Lung (tissue), 12 donors: ENCODE measurements around the gene PPP1R1C. TPM values are rescaled to one million over a fixed set of nuclear protein-coding genes. Genes with fewer than 3 reads are reported as not detected.

ENCODE experiments used
- ATAC-seq: fragments of 200-7000 bp; cut with Tn5 transposase; one replicate; pipeline ENCODE4 v1.9.1; 2020; ENCODE audit warnings: moderate number of reproducible peaks; ENCODE audit not compliant: insufficient read depth, low FRiP score
- DNase-seq, 3 donors: peaks; one replicate each; pipeline ENCODE4 v3.0.0-alpha.2; 2013 to 2017
- H3K27ac ChIP-seq, 2 donors: one replicate each; pipeline ENCODE4 v1.5.1; 2013; ENCODE audit warnings: mild to moderate bottlenecking in 2 of 2, moderate library complexity in 2 of 2, control low read depth in 1 of 2, inconsistent platforms in 1 of 2, low read depth in 1 of 2, low read length in 1 of 2
- H3K27me3 ChIP-seq, 3 donors: one replicate each; pipeline ENCODE4 v1.5.1; 2013; ENCODE audit warnings: low read length in 2 of 3; ENCODE audit not compliant: control insufficient read depth in 3 of 3, insufficient read depth in 3 of 3
- H3K36me3 ChIP-seq, 4 donors: one replicate each; pipeline ENCODE4 v1.5.1; 2013; ENCODE audit warnings: low read length in 4 of 4, mild to moderate bottlenecking in 1 of 4, moderate library complexity in 1 of 4; ENCODE audit not compliant: control insufficient read depth in 4 of 4, insufficient read depth in 4 of 4
- H3K4me1 ChIP-seq, 5 donors: one replicate each; pipeline ENCODE4 v1.5.1; 2013; ENCODE audit warnings: low read length in 5 of 5, mild to moderate bottlenecking in 2 of 5, moderate library complexity in 1 of 5; ENCODE audit not compliant: control insufficient read depth in 5 of 5, insufficient read depth in 5 of 5
- H3K4me3 ChIP-seq: one replicate; pipeline ENCODE4 v1.5.1; 2013; ENCODE audit warnings: mild to moderate bottlenecking, control low read depth, moderate library complexity
- H3K9ac ChIP-seq, 2 donors: one replicate each; pipeline ENCODE4 v1.5.1; 2013; ENCODE audit warnings: low read length in 2 of 2, control low read depth in 1 of 2; ENCODE audit not compliant: insufficient read depth in 1 of 2
- H3K9me3 ChIP-seq, 4 donors: one replicate each; pipeline ENCODE4 v1.5.1; 2013; ENCODE audit warnings: low read length in 3 of 4, mild to moderate bottlenecking in 1 of 4, moderate library complexity in 1 of 4; ENCODE audit not compliant: control insufficient read depth in 4 of 4, insufficient read depth in 3 of 4
- WGBS, 2 donors: extraction: QIAGEN DNeasy Blood & Tissue Kit; methylation state at CpG; one replicate each; pipeline ENCODE4 v1.1.7; 2013; 5-methylcytosine and 5-hydroxymethylcytosine counted together
- polyA plus RNA-seq, 2 donors: library from polyadenylated mRNA; stranded (reverse); fragments of 200-250 nt; gene quantifications; one replicate each; pipeline ENCODE4 v1.2.1, GENCODE V29; 2013
- total RNA-seq, 2 donors: library from RNA; depleted of rRNA in 1 of 2; stranded (reverse); fragments of >200 nt in 1 of 2; gene quantifications; one replicate each; pipeline ENCODE4 v1.2.1, GENCODE V29; 2014 to 2021
- TF ChIP-seq, protein P1 (sequence below): IDR thresholded peaks from 2 replicates; pipeline ENCODE4 v1.5.1; 2012; ENCODE audit warnings: mild to moderate bottlenecking; ENCODE audit errors: control extremely low read depth, extremely low read depth
- donor health status: control.
- donor health status: control.
- donor health status: Bipolar disorder and iron deficiency.
- donor health status: healthy.
- donor health status: DM: yes; HTN: yes; CAD: no.

The PPP1R1C gene
- total and polyA plus RNA-seq, 4 donors: 1.2 to 6.3 (median 4.5) TPM

DNA sequence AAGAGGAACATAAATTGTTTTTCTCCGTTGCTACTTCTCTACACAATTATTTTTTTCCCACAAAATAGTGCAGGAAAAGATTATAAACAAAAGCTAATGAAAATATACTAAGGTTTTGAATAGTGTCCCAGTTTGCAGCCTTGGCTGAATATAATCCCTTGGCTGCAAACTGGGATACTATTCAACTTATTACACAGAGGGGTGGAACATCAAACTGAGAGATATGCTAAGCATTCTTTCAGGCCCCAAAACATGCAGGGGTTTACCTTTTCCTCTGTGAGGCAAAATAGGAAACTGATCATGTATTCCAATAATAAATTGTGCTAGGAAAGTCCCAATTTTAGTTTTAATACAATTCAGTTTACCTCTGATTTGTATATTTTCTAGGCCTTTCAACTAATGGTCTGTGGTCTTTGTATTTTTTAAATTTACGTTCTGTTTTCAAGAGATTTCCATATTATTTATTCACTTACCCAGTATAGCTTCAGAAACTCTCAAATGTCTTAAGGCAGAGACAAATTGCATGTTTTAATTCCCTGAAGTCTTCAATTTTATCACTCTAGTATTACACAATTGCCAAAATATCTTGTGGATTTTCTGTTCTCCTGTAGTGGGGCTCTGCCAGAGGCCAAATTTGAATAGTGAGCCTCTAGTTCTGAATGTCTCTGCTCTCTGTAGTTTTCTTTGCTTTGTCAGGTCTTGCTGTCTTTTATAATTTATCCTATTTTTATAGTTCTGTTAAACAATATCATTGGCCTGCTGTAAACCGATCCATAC, 63.9 kb downstream of the PPP1R1C start:
- H3K27ac ChIP-seq: no peak overlapping the region
- H3K36me3 ChIP-seq: no peaks in the 10 kb centered on the region
- H3K4me1 ChIP-seq: no peaks in the 10 kb centered on the region
- no peaks in the 10 kb centered on the region for H3K27me3 ChIP-seq
- H3K9ac ChIP-seq: no peak overlapping the region
- no peak overlapping the region for H3K4me3 ChIP-seq
- 72 to 76% methylated on average over 3 of the region's 3 CpGs for WGBS, 2 donors
- TF ChIP-seq, protein P1, sequence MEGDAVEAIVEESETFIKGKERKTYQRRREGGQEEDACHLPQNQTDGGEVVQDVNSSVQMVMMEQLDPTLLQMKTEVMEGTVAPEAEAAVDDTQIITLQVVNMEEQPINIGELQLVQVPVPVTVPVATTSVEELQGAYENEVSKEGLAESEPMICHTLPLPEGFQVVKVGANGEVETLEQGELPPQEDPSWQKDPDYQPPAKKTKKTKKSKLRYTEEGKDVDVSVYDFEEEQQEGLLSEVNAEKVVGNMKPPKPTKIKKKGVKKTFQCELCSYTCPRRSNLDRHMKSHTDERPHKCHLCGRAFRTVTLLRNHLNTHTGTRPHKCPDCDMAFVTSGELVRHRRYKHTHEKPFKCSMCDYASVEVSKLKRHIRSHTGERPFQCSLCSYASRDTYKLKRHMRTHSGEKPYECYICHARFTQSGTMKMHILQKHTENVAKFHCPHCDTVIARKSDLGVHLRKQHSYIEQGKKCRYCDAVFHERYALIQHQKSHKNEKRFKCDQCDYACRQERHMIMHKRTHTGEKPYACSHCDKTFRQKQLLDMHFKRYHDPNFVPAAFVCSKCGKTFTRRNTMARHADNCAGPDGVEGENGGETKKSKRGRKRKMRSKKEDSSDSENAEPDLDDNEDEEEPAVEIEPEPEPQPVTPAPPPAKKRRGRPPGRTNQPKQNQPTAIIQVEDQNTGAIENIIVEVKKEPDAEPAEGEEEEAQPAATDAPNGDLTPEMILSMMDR: no peak
- no peak for ATAC-seq
- no peak for DNase-seq
- H3K9me3 ChIP-seq: no peaks in the 10 kb centered on the region

DNA sequence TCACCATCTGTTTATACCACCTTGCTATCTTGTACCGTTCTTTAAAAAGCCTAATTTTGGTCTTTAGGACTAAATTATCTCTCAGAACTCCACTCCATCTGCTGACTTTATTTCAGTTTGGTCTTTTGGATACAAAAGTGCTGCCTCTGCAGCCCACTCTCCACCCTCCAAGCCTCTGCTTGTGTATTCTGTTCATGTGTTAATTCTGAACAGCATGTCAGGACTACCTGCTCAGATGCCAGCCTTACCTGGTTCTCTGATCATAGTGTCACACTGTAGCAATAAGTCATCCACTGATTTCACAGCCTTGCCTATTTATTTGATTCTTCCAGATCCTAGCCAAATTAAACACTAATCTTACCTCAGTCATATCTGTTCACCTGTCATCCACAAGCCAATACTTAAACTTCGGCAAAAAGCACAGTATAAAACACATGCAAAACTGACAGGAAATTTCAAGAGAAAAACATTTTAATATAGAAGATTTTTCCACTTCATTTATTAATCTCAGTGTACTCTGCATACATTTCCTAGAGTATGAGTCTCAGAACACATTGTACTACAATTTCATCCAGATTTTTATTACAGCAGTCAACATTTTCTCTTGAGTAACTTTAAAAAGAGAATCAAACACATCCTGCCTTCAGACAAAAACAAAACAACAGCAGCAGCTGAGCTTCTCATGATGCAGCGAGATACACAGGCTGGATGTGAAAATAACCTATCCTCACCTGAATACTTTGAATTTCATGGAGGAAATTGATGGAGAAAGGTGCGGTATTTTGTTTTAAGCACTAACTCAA, 64.9 kb downstream of the PPP1R1C start:
- DNase-seq: no peak
- no peaks in the 10 kb centered on the region for H3K4me1 ChIP-seq
- H3K27ac ChIP-seq: peak overlapping the region in 1 of 2 donors; percentile 16
- no peaks in the 10 kb centered on the region for H3K36me3 ChIP-seq
- TF ChIP-seq, protein P1: no peak
- H3K9ac ChIP-seq: no peak overlapping the region
- ATAC-seq: no peak
- no peaks in the 10 kb centered on the region for H3K27me3 ChIP-seq
- no peak overlapping the region for H3K4me3 ChIP-seq
- 85 to 86% methylated on average over 4 of the region's 4 CpGs for WGBS, 2 donors
- no peaks in the 10 kb centered on the region for H3K9me3 ChIP-seq

DNA sequence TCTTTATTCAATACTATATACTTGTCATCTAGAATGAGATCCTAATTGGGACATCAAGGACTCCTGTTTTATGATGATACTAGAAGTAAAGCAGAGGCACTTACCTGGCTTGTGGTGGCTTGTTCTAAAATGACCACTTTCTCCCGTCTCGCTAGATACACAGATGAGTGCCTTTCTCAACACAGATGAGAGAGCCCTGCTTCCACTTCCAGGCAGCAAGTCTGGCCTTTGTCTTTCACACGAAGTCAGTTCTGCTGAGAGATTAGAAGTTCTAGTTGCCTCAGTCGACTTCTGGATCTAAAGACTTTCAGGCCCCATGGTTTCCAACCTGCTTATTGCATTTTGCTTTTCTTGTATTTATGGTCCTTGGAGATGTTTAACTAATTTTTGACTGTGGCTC, 70.3 kb downstream of the PPP1R1C start:
- Histone ChIP-seq H3K27ac (peak overlapping the region in 1 of 2 donors; percentile 42), H3K36me3 (no peaks in the 10 kb centered on the region), H3K9ac (no peak overlapping the region), H3K9me3 (no peaks in the 10 kb centered on the region), H3K4me3 (no peak overlapping the region), H3K27me3 (no peaks in the 10 kb centered on the region), H3K4me1 (peaks cover 0 to 4% (median 0%) of the 10 kb centered on the region in 5 donors)
- WGBS, 2 donors: 89 to 90% methylated on average over 4 of the region's 4 CpGs
- DNase-seq (no peak), ATAC-seq (no peak)
- TF ChIP-seq, protein P1: no peak
